Esophagus muscularis mucosa (tissue), 4 donors: ENCODE data around the gene ZNF438.

ENCODE experiments used
- CTCF ChIP-seq, 3 experiments: fragments of 200-600 bp in 2 of 3; fragments of 450-650 bp in 1 of 3; sonication (generic) in 2 of 3; IDR thresholded peaks; one replicate each; pipeline ENCODE4 v1.5.1; 2017 to 2019; ENCODE audit warnings: antibody characterized with exemption in 3 of 3, mild to moderate bottlenecking in 2 of 3, moderate library complexity in 1 of 3
- EP300 ChIP-seq: sonication (generic); formaldehyde crosslinking; IDR thresholded peaks from one replicate; pipeline ENCODE4 v1.6.1; 2017; ENCODE audit warnings: antibody characterized with exemption
- POLR2A ChIP-seq: fragments of 450-650 bp; IDR thresholded peaks from one replicate; pipeline ENCODE4 v1.6.1; 2017; ENCODE audit warnings: antibody characterized with exemption, moderate library complexity, mild to moderate bottlenecking, low read depth
- POLR2AphosphoS5 ChIP-seq, 2 donors: sonication (generic); formaldehyde crosslinking; IDR thresholded peaks; one replicate each; pipeline ENCODE4 v1.6.1; 2017; ENCODE audit warnings: antibody characterized with exemption in 2 of 2

- TF ChIP-seq CTCF (IDR thresholded peaks at IDR 0.05) (no peak), POLR2A (no peak), EP300 (no peak), POLR2AphosphoS5 (IDR thresholded peaks at IDR 0.05) (no peak)
These were observed 185.0 kb downstream of the ZNF438 start for GRCh38 chr10:30846710-30847109.
